Stimulated activated CD8-positive, alpha-beta memory T cell treated with anti-CD3 and anti-CD28 coated beads, Interleukin-2, amount 100 ng/mL, for 48 hours (primary cell): ENCODE measurements around the gene CHGA.

Experiments used
- DNase-seq, 2 donors: peaks; one replicate each; pipeline ENCODE4 v3.0.0-alpha.2; 2020; ENCODE audit warnings: low read depth in 2 of 2

The CHGA gene

GRCh38 chr14:92960706-92961566 is 38.0 kb downstream of the CHGA start:
- no peak for DNase-seq

GRCh38 chr14:92961567-92961855 is 38.6 kb downstream of the CHGA start:
- no peak for DNase-seq

- no peak for DNase-seq
Observed at GRCh38 chr14:92962031-92962830, 39.3 kb downstream of the CHGA start.

GRCh38 chr14:92962831-92963095 is 39.8 kb downstream of the CHGA start:
- DNase-seq: no peak

GRCh38 chr14:92963301-92964123 is 40.6 kb downstream of the CHGA start:
- DNase-seq: no peak

GRCh38 chr14:92964124-92965109 is 41.5 kb downstream of the CHGA start:
- DNase-seq: no peak

GRCh38 chr14:92965281-92965680 is 42.3 kb downstream of the CHGA start:
- no peak for DNase-seq

GRCh38 chr14:92967346-92967926 is 44.5 kb downstream of the CHGA start:
- DNase-seq: no peak

GRCh38 chr14:92968291-92969020 is 45.5 kb downstream of the CHGA start:
- no peak for DNase-seq

GRCh38 chr14:92969430-92969829 is 46.5 kb downstream of the CHGA start:
- no peak for DNase-seq

GRCh38 chr14:92969871-92970270 is 46.9 kb downstream of the CHGA start:
- DNase-seq: no peak

- DNase-seq: no peak
Observed at GRCh38 chr14:92970271-92970670, 47.3 kb downstream of the CHGA start.

- DNase-seq: no peak
Observed at GRCh38 chr14:92971601-92972180, 48.7 kb downstream of the CHGA start.

- peak; percentile 8 to 34 for DNase-seq
Observed at GRCh38 chr14:92973261-92973797, 50.4 kb downstream of the CHGA start.

GRCh38 chr14:92973798-92974372 is 50.9 kb downstream of the CHGA start:
- DNase-seq: no peak

GRCh38 chr14:92974541-92975345 is 51.8 kb downstream of the CHGA start:
- DNase-seq: no peak

- DNase-seq: no peak
Observed at GRCh38 chr14:92976268-92976667, 53.3 kb downstream of the CHGA start.

- no peak for DNase-seq
Observed at GRCh38 chr14:92978229-92979021, 55.5 kb downstream of the CHGA start.
